ENCODE data around the gene HLF. TPM values are rescaled to one million over a fixed set of nuclear protein-coding genes. Genes with fewer than 3 reads are reported as not detected.

HLF gene
- total and polyA plus RNA-seq, 4 donors, result 8.0 to 59.3 (median 24.6) TPM

DNA sequence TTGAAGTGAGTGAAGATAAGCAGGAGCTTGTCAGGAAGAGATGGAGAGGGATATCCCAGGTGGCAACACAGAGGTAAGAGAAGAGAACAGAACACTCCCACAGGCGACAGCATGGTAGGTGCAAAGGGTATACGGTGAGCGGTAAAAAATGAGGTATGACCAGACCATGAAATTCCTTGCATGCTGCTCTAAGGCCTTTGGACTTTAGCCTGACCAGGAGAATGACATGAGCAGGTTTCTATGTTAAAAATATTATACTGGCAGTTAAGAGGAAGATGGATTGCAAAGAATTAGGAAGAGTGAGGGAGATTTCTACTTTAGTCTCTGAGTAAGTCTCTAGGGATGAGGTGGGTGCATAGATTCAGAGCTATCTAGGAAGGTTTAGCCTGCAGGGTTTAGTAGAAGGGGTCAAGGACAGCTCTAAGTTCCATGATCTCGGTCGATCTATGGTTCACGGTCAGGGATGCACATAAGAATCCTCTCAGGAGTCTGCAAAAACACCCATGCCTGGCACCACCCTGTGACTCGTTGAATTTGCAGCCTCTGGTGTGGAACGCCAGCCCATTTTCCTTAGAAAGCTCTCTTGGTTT lies 65.7 kb downstream of the HLF start:
- TF ChIP-seq SP1 (IDR thresholded peaks at IDR 0.05), result peak; percentile 25
- peak; percentile 78 to 80 for TF ChIP-seq HNF4A (conservative IDR thresholded peaks at IDR 0.05)
- peak; percentile 38 for TF ChIP-seq HNF4G (IDR thresholded peaks at IDR 0.05)
- no peak for TF ChIP-seq TAF1 (conservative IDR thresholded peaks at IDR 0.05)
- no peak for DNase-seq (ENCODE audit: low spot score)
- H3K9me3 ChIP-seq (ENCODE audit: control insufficient read depth in 4 of 4, low read length in 3 of 4), result no peaks in the 10 kb centered on the region
- 79% methylated on average over 8 of the region's 8 CpGs for WGBS
- no peak overlapping the region for H3K9ac ChIP-seq (ENCODE audit: low read depth in 1 of 2, low read length in 2 of 2)
- no peaks in the 10 kb centered on the region for H3K27me3 ChIP-seq (ENCODE audit: control insufficient read depth in 4 of 4, insufficient read depth in 4 of 4, low read length in 3 of 4)
- no peak overlapping the region for H3K27ac ChIP-seq (ENCODE audit: low read depth in 1 of 2, low read length in 2 of 2)
- no peak overlapping the region for H3K4me3 ChIP-seq (ENCODE audit: low read depth in 1 of 3, low read length in 3 of 3)
- no peaks in the 10 kb centered on the region for H3K36me3 ChIP-seq (ENCODE audit: control insufficient read depth in 4 of 4, insufficient read depth in 3 of 4, low read depth in 1 of 4, low read length in 3 of 4)
- H3K4me1 ChIP-seq (ENCODE audit: control insufficient read depth in 4 of 4, insufficient read depth in 4 of 4, low read length in 3 of 4), result peaks cover 0 to 8% (median under 1%) of the 10 kb centered on the region in 4 donors

DNA sequence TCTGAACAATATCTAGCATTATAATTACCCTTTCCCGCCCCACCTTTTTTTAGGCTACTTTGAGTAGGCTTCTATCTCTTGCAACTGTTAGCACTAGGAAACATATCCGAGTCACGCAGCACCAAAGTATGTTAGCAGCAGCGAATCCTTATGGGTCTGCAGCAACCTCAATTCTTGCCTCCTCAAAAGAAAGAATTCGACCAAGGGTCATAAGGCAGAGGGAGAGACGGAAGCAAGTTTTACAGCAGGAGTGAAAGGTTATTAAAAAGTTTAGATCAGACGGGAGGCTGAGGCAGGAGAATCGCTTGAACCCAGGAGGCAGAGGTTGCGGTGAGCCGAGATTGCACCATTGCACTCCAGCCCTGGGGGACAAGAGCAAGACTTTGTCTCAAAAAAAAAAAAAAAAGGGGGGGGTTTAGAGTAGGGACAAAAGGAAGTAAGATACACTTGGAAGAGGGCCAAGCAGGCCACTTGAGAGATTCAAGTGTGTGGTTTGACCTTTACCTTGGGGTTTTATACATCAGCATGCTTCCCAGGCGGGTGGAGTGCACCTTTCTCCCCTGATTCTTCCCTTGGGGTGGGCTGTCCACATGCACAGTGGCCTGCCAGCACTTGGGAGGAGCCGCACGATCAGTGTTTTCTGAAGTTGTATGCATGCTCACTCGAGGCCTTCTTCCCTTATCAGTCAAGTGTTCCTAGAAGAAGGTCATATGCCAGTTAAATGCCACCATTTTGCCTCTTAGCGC lies 67.7 kb downstream of the HLF start:
- 90% methylated on average over 15 of the region's 15 CpGs for WGBS
- no peak overlapping the region for H3K9ac ChIP-seq (ENCODE audit: low read depth in 1 of 2, low read length in 2 of 2)
- H3K36me3 ChIP-seq (ENCODE audit: control insufficient read depth in 4 of 4, insufficient read depth in 3 of 4, low read depth in 1 of 4, low read length in 3 of 4), result no peaks in the 10 kb centered on the region
- no peak for DNase-seq (ENCODE audit: low spot score)
- H3K4me1 ChIP-seq (ENCODE audit: control insufficient read depth in 4 of 4, insufficient read depth in 4 of 4, low read length in 3 of 4), result peaks cover 0 to 8% (median under 1%) of the 10 kb centered on the region in 4 donors
- H3K27ac ChIP-seq (ENCODE audit: low read depth in 1 of 2, low read length in 2 of 2), result no peak overlapping the region
- no peak for TF ChIP-seq YY1 (IDR thresholded peaks at IDR 0.05)
- TF ChIP-seq ZBTB33 (IDR thresholded peaks at IDR 0.05), result no peak
- no peak for TF ChIP-seq HNF4G (IDR thresholded peaks at IDR 0.05)
- TF ChIP-seq RXRA (IDR thresholded peaks at IDR 0.05), result no peak
- no peak for TF ChIP-seq FOXA1 (IDR thresholded peaks at IDR 0.05)
- TF ChIP-seq TAF1 (conservative IDR thresholded peaks at IDR 0.05), result no peak
- TF ChIP-seq, protein P1, sequence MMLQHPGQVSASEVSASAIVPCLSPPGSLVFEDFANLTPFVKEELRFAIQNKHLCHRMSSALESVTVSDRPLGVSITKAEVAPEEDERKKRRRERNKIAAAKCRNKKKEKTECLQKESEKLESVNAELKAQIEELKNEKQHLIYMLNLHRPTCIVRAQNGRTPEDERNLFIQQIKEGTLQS (IDR thresholded peaks at IDR 0.05), result no peak
- TF ChIP-seq NR2F2 (IDR thresholded peaks at IDR 0.05), result no peak
- no peak for TF ChIP-seq HNF4A (conservative IDR thresholded peaks at IDR 0.05)
- TF ChIP-seq FOXA2 (IDR thresholded peaks at IDR 0.05), result no peak
- TF ChIP-seq JUND (IDR thresholded peaks at IDR 0.05), result no peak
- TF ChIP-seq, protein P2, sequence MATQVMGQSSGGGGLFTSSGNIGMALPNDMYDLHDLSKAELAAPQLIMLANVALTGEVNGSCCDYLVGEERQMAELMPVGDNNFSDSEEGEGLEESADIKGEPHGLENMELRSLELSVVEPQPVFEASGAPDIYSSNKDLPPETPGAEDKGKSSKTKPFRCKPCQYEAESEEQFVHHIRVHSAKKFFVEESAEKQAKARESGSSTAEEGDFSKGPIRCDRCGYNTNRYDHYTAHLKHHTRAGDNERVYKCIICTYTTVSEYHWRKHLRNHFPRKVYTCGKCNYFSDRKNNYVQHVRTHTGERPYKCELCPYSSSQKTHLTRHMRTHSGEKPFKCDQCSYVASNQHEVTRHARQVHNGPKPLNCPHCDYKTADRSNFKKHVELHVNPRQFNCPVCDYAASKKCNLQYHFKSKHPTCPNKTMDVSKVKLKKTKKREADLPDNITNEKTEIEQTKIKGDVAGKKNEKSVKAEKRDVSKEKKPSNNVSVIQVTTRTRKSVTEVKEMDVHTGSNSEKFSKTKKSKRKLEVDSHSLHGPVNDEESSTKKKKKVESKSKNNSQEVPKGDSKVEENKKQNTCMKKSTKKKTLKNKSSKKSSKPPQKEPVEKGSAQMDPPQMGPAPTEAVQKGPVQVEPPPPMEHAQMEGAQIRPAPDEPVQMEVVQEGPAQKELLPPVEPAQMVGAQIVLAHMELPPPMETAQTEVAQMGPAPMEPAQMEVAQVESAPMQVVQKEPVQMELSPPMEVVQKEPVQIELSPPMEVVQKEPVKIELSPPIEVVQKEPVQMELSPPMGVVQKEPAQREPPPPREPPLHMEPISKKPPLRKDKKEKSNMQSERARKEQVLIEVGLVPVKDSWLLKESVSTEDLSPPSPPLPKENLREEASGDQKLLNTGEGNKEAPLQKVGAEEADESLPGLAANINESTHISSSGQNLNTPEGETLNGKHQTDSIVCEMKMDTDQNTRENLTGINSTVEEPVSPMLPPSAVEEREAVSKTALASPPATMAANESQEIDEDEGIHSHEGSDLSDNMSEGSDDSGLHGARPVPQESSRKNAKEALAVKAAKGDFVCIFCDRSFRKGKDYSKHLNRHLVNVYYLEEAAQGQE (IDR thresholded peaks at IDR 0.05), result no peak
- TF ChIP-seq, protein P3, sequence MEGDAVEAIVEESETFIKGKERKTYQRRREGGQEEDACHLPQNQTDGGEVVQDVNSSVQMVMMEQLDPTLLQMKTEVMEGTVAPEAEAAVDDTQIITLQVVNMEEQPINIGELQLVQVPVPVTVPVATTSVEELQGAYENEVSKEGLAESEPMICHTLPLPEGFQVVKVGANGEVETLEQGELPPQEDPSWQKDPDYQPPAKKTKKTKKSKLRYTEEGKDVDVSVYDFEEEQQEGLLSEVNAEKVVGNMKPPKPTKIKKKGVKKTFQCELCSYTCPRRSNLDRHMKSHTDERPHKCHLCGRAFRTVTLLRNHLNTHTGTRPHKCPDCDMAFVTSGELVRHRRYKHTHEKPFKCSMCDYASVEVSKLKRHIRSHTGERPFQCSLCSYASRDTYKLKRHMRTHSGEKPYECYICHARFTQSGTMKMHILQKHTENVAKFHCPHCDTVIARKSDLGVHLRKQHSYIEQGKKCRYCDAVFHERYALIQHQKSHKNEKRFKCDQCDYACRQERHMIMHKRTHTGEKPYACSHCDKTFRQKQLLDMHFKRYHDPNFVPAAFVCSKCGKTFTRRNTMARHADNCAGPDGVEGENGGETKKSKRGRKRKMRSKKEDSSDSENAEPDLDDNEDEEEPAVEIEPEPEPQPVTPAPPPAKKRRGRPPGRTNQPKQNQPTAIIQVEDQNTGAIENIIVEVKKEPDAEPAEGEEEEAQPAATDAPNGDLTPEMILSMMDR (IDR thresholded peaks at IDR 0.05; ENCODE audit: low read depth, low read length, missing input control), result no peak
- TF ChIP-seq RAD21 (IDR thresholded peaks at IDR 0.05), result no peak
- TF ChIP-seq EGR1 (IDR thresholded peaks at IDR 0.05; ENCODE audit: low read depth in 2 of 2), result no peak
- TF ChIP-seq, protein P4, sequence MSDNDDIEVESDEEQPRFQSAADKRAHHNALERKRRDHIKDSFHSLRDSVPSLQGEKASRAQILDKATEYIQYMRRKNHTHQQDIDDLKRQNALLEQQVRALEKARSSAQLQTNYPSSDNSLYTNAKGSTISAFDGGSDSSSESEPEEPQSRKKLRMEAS (IDR thresholded peaks at IDR 0.05), result no peak
- no peak for TF ChIP-seq SP1 (IDR thresholded peaks at IDR 0.05)
- TF ChIP-seq GABPA (IDR thresholded peaks at IDR 0.05 in 1 of 2, conservative IDR thresholded peaks at IDR 0.05 in 1 of 2), result no peak
- H3K4me3 ChIP-seq (ENCODE audit: low read depth in 1 of 3, low read length in 3 of 3), result no peak overlapping the region
- H3K27me3 ChIP-seq (ENCODE audit: control insufficient read depth in 4 of 4, insufficient read depth in 4 of 4, low read length in 3 of 4), result no peaks in the 10 kb centered on the region
- H3K9me3 ChIP-seq (ENCODE audit: control insufficient read depth in 4 of 4, low read length in 3 of 4), result no peaks in the 10 kb centered on the region

Measured in liver (tissue), 9 donors.